Activated CD8-positive, alpha-beta memory T cell treated with anti-CD3 and anti-CD28 coated beads for 48 hours (primary cell): Measurements from ENCODE around the gene PSMB10.
A peak's percentile ranks its signal among the peaks of the same experiment; 100 is the strongest.

Experiments
- DNase-seq, 3 experiments: peaks; one replicate each; pipeline ENCODE4 v3.0.0-alpha.2; 2020; ENCODE audit warnings: low read depth in 2 of 3, low spot score in 2 of 3

The PSMB10 gene

DNA sequence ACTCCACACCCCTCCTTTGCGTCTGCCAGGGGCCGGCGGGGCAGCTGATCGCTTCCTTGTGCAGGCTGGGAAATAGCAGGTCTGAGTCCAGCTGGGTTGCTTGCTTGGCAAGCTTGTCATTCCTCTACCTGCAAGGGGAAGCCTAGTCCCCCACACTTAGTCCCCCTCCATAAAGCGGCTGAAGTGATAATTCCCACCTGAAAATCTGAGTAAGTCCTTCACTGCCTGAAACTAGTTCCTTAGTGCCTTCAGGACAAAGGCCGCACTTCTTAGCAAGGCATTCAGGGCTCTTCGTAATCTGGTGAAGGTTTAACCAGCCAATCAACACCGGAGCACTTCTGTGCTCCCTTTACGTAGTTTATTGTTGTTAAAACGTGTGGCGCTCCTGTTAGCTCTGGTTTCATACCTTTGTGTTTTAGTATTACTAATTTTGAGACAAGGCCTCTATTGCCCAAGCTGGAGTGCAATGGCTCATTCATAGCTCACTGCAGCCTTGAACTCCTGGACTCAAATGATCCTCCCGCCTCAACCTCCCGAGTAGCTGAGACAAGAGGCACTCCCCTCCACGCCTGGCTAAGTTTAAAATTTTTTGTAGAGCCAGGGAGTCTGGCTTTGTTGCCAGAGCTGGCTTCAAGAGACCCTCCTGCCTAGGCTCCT is 42.8 kb downstream of the PSMB10 start:
- no peak for DNase-seq

DNA sequence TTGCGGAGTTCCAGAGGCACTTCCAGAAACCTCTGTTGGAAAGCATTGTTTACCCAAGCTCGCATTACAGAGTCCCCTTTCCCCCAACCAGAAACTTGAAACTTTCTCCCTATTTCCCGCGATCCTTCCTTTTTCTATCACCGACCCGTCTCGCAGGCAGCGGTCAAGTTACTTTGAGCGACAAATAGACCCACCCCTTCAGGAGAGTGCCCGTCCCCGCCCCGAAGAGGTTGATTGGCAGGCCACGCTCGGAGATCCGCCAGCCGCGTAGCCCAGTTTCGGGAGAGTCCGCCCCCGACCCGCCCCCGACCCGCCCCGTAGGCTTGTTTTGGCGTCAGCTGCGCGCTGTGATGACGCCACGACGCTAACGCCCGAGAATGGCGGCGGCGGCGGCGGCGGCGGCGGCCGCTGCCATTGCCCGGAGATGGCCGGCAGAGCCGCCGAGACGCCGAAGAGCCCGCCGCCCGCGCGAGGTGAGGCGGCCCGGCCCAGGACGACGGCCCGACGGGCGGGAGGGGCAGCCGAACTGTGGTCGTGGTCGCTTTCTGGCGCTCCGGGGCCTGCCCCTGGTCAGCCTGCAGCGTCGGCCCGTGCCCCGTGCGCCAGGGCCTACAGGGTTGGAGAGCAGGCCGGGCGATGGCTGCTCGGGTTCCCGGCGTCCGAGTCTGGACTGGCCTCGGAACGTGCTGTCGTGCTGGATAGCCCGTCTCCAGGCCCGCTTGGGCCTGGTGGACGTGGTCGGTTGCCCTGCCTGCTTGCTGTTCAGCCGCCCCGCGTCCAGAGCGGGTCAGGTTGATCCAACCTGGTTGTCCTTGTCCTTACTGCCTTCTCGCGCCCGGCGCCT is 43.5 kb downstream of the PSMB10 start, which contains the start of gene PSKH1:
Gene PSKH1 (plus strand): TSS at position 356 of the 844 bp plus-strand sequence. CDS start 15,496 bp downstream, outside the sequence.
- DNase-seq: peak; percentile 70 to 89 (median 89)

DNA sequence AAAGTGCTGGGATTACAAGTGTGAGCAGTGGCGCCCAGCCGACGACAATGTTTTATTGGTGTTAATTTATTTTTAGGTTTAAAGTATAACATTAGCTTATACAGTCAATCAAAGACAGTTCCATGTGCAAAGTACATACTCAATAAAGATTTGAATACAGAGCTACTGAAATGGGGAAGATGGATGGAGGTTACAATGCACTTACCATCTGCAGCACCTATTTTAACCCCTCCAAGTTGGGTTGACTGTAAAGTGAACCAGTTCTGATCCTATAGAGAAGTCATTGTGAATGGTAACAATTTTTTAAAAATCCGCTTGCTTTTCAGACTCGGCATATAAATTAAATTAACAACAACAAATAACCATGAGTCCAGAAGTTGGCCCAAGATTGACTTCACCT is 44.3 kb downstream of the PSMB10 start:
- DNase-seq: no peak

DNA sequence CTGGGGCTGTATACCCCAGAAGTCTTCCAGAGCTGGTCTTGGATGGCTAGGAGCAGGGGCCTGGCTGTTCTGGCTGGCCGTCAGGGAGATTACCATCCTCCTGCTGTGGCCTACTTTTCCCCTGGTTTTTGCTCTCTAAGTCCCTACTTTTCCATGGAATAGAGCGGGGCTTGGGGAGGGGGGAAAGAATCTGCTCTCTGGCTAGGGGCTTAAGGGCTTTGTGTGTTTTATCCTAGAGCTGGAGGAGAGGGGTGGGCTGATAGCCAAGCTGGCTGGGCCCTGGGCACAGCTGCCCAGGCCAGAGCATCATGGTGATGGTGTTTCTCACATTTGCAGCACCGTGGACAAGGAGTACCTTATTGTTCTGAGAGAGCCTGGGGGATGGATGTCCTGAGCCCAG is 48.3 kb downstream of the PSMB10 start:
- DNase-seq: no peak

DNA sequence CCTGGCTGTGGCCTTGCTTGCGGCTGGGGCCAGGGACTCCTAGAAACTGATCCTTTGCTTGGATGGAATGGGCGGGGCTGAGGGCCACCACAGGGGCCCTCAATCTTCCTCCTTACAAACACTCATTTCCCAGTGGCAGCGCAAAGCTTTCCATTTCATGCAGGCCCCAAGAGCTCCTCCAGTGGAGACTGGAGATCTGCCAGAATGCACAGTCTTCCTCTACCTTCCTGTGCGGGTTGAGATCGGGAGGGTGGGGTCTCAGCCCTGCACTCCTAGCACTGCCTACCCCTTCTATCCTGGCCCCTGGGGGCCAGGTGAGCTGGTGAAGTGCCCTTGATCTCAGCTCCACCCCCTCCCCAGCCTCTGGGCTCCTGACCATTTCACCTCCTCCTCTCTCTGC is 50.3 kb downstream of the PSMB10 start:
- no peak for DNase-seq

DNA sequence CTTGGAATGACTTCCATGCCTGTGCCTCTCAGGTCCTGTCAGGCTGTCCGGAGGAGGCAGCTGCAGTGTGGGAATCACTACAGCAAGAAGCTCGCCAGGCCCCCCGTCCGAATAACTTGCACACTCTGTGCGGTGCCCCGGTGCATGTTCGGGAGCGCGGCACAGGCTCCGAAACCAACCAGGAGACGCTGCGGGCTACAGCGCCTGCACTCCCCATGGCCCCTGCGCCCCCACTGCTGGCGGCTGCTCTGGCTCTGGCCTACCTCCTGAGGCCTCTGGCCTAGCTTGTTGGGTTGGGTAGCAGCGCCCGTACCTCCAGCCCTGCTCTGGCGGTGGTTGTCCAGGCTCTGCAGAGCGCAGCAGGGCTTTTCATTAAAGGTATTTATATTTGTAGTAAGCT is 50.7 kb downstream of the PSMB10 start:
- no peak for DNase-seq

DNA sequence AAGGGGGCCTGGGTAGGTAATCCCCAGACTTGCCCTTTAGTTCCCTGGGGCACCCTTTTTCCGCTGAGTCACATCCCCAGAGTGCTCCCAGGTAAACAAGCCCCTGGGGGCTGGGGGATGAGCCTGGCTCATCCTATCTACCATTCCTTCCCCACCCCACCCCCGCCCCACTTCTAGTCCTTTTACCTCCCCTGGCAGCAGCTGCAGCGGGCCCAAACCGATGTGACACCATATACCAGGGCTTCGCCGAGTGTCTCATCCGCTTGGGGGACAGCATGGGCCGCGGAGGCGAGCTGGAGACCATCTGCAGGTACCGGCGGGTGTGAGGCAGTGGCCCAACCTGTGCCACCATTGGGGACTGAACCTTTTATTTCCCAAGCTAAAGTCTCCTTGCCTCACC is 51.1 kb downstream of the PSMB10 start:
- no peak for DNase-seq

DNA sequence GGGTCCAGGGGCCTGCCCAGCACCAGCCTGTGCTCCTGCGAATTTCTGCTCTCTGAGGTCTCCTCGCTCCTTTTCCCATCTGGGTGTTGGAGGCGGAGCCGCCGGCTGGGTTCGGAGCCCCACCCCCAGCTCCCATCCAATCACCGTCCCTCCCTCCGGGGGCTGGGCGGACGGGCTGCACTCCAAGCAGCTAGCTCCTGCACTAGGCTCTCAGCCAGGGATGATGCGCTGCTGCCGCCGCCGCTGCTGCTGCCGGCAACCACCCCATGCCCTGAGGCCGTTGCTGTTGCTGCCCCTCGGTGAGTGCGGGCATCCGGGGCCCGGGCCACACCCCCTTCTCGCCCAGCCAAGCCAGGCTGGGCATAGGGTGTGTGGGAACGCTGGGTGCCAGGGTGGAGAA is 52.0 kb downstream of the PSMB10 start, which contains the start of gene NRN1L:
Gene NRN1L (plus strand): TSS at position 202 of the 400 bp plus-strand sequence. CDS start 19 bp downstream, at position 221.
- DNase-seq: no peak
